HEK293T (cell line): Measurements from ENCODE around the gene SERPINA9.
A peak's percentile ranks its signal among the peaks of the same experiment; 100 is the strongest.

Experiments used
- CTCF ChIA-PET: fragments of 350-600 bp; formaldehyde crosslinking; extraction: SDS; loops from one replicate; lab custom pipeline; 2021; ENCODE audit warnings: antibody characterized with exemption, inconsistent platforms; lab: Yijun Ruan, JAX
- POLR2A ChIA-PET: fragments of 350-600 bp; formaldehyde crosslinking; extraction: SDS; loops from one replicate; lab custom pipeline; 2020; ENCODE audit warnings: antibody characterized with exemption, inconsistent platforms; lab: Yijun Ruan, JAX
- DNase-seq: peaks from one replicate; pipeline ENCODE4 v3.0.0; 2012; ENCODE audit warnings: mixed read lengths; ENCODE audit errors: extremely low spot score
- ARNT ChIP-seq: fragments of 450-650 bp; IDR thresholded peaks from 2 replicates; pipeline ENCODE4 v1.6.1; 2017; ENCODE audit warnings: mild to moderate bottlenecking
- CTBP1 ChIP-seq: fragments of 450-650 bp; IDR thresholded peaks from 2 replicates; pipeline ENCODE4 v1.6.1; 2016; ENCODE audit warnings: borderline replicate concordance
- ELF4 ChIP-seq: fragments of 450-650 bp; IDR thresholded peaks from 2 replicates; pipeline ENCODE4 v1.6.1; 2017; ENCODE audit warnings: antibody characterized with exemption
- FOXA1 ChIP-seq: fragments of 450-650 bp; IDR thresholded peaks from 2 replicates; pipeline ENCODE4 v1.6.1; 2016; ENCODE audit warnings: mild to moderate bottlenecking
- FOXK2 ChIP-seq: fragments of 450-650 bp; IDR thresholded peaks from 2 replicates; pipeline ENCODE4 v1.6.1; 2016; ENCODE audit warnings: mild to moderate bottlenecking
- FOXM1 ChIP-seq: fragments of 450-650 bp; IDR thresholded peaks from 2 replicates; pipeline ENCODE4 v1.6.1; 2017; ENCODE audit warnings: mild to moderate bottlenecking, borderline replicate concordance
- HDGF ChIP-seq: fragments of 450-650 bp; IDR thresholded peaks from 2 replicates; pipeline ENCODE4 v1.6.1; 2017; ENCODE audit warnings: antibody characterized with exemption, borderline replicate concordance
- L3MBTL2 ChIP-seq: fragments of 450-650 bp; conservative IDR thresholded peaks from 2 replicates; pipeline ENCODE4 v1.6.1; 2016; ENCODE audit warnings: mild to moderate bottlenecking
- LEF1 ChIP-seq: fragments of 450-650 bp; IDR thresholded peaks from 2 replicates; pipeline ENCODE4 v1.6.1; 2017; ENCODE audit warnings: mild to moderate bottlenecking, borderline replicate concordance
- NFRKB ChIP-seq: fragments of 450-650 bp; IDR thresholded peaks from 2 replicates; pipeline ENCODE4 v1.6.1; 2016; ENCODE audit warnings: mild to moderate bottlenecking, moderate library complexity
- PKNOX1 ChIP-seq: fragments of 450-650 bp; IDR thresholded peaks from 2 replicates; pipeline ENCODE4 v1.6.1; 2016
- SP1 ChIP-seq: fragments of 450-650 bp; IDR thresholded peaks from 2 replicates; pipeline ENCODE4 v1.6.1; 2017
- SUZ12 ChIP-seq: fragments of 450-650 bp; IDR thresholded peaks from 2 replicates; pipeline ENCODE4 v1.6.1; 2016; ENCODE audit warnings: mild to moderate bottlenecking
- TARDBP ChIP-seq: fragments of 450-650 bp; IDR thresholded peaks from 2 replicates; pipeline ENCODE4 v1.6.1; 2016
- ZNF384 ChIP-seq: fragments of 450-650 bp; IDR thresholded peaks from 2 replicates; pipeline ENCODE4 v1.6.1; 2016

The SERPINA9 gene

GRCh38 chr14:94505641-94506040 is 29.6 kb upstream of the SERPINA9 start:
- POLR2A ChIA-PET: no interaction called here
- CTCF ChIA-PET: no interaction called here
- TF ChIP-seq ELF4 (no peak), FOXM1 (no peak), CTBP1 (no peak), ZNF384 (no peak), L3MBTL2 (no peak), TARDBP (no peak)
- no peak for DNase-seq

DNA sequence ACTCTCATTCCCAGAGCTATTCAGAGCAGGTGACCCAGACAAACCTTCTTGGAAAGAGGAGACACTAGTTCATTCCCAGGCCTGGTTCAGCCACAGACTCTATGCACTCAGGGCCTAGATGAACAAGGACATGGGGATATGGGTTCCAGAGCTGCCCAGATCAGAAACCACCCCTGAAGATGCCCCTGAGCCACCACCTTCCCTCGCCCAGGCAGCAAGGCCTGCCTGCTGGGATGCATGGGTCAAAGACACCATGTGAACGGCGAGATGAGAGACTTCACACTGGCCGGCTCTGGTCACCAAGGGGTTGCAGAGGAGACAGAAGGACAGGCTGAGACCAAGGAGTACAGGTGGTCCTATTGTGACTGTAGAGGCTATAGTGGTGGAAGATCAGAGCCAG is 29.2 kb upstream of the SERPINA9 start:
- TF ChIP-seq NFRKB: no peak
- no peak for TF ChIP-seq L3MBTL2
- no peak for TF ChIP-seq ARNT
- TF ChIP-seq FOXM1: no peak
- ChIA-PET POLR2A (no interaction called here), CTCF (no interaction called here)
- DNase-seq: no peak

DNA sequence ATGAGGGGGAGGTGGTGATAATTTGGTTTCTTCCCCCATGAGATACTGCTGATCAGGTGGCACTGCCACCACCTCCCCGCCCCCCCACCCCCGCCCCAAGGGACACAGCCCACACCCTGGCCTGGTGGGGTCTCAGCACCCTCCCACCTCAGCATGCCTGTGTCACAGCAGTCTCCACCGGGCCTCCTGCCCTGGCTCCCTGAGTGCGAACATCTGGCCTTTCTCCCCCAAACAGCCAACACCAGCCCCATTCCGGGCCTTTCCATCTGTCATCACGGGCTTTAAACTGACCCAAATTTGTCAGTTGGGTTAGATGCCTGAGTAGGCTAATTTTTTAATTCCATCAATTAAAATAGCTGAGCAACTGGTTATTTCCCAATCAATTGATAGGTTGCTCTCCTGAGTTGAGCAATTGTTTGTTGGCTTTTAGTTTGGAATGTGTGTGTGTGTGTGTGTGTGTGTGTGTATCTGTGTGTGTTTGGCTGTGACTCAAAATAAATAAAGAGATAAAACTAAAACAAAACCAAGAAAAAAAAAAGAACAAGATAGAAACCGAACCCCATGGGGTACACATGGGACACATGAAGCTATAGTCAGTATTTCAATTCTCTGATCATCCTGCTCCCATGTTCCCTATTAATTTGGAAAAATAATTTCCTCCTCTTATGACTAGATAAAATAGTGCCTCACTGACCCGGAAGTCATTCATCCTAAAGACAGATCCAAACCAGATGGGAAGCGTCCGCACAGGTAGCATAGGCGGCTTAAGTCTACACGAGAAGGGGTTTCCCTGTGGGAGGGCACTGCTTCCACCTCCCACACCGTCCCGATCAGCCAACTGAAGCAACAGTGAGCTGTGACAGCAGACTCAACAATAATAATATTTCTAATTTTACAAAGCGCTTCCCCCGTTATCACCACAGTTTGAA is 25.9 kb upstream of the SERPINA9 start:
- ChIA-PET POLR2A (no interaction called here), CTCF (no interaction called here)
- no peak for DNase-seq
- TF ChIP-seq SP1 (no peak), SUZ12 (no peak), FOXM1 (no peak), TARDBP (no peak), FOXK2 (no peak), LEF1 (no peak), ZNF384 (no peak), CTBP1 (no peak), L3MBTL2 (no peak)

GRCh38 chr14:94500264-94500663 is 24.3 kb upstream of the SERPINA9 start:
- no peak for TF ChIP-seq NFRKB
- no peak for TF ChIP-seq FOXM1
- TF ChIP-seq L3MBTL2: 0 out of 2 replicates have a peak, but pooled peaks have one; percentile 14
- CTCF ChIA-PET: no interaction called here
- DNase-seq: no peak
- POLR2A ChIA-PET: no interaction called here

DNA sequence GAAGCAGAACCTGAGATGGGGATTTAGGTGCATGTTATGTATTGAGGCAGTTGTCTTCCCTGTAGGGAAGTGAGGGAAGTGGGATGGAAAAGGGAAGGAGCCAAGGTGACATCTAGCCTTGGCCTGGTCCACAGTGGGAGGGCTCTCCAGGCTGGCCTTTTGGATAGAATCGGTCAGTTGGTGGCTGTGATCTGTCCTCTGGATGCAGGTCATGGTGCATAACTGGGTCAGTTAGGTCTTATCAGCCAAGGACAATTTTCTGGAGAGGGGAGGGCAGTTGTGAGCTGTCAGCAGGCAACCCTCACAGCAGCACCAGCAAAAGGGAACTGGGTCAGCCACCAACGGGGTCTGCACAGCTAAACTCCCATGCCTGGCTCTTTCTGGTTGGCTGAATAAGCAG is 23.7 kb upstream of the SERPINA9 start:
- ChIA-PET POLR2A (no interaction called here), CTCF (no interaction called here)
- TF ChIP-seq PKNOX1 (no peak), SUZ12 (no peak), FOXM1 (no peak)
- DNase-seq: no peak

GRCh38 chr14:94498215-94498614 is 22.2 kb upstream of the SERPINA9 start:
- no peak for DNase-seq
- TF ChIP-seq CTBP1 (no peak), PKNOX1 (no peak), FOXA1 (no peak), HDGF (no peak), TARDBP (no peak), ZNF384 (no peak), ARNT (no peak), SUZ12 (no peak)
- POLR2A ChIA-PET: no interaction called here
- CTCF ChIA-PET: interaction anchor here (2.3 kb wide), 1 partner anchor 12 kb away, joined by 8 read pairs; no protein-coding TSS in a partner anchor

DNA sequence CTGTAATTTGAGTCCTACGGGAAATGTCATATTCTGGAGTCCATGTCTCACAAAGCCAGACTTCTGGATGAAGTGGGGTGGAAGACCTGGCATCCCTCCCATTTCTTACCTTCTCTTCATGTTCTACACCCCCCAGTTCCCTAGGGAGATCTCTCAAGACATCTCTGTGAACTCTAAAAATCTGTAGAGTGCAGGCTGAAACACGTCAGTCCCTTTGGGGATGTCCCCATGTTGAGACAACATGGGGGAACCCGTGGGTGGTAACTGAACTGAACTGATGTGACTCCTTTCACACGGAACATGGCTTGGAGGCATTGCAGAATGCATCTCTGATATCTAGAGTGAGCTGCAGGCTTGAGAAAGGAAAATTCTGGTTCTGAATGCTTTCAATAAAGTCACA is 18.1 kb upstream of the SERPINA9 start:
- CTCF ChIA-PET: no interaction called here

GRCh38 chr14:94491511-94491910 is 15.5 kb upstream of the SERPINA9 start:
- TF ChIP-seq FOXK2 (no peak), L3MBTL2 (no peak), PKNOX1 (no peak), SP1 (no peak), CTBP1 (no peak), NFRKB (no peak), LEF1 (no peak)
- no peak for DNase-seq
- CTCF ChIA-PET: no interaction called here
- POLR2A ChIA-PET: no interaction called here

More for the DNA sequence above, 18.1 kb upstream of the SERPINA9 start:
- POLR2A ChIA-PET: no interaction called here
- no peak for DNase-seq
- no peak for TF ChIP-seq ZNF384
- TF ChIP-seq NFRKB: no peak
- no peak for TF ChIP-seq HDGF
- no peak for TF ChIP-seq FOXK2
- TF ChIP-seq FOXM1: no peak
- TF ChIP-seq TARDBP: no peak
